Adrenal gland (tissue), 5 donors: ENCODE results near the gene LSAMP.

Experiments
- CTCF ChIP-seq, 6 experiments: fragments of 450-650 bp in 4 of 6; fragments of 200-600 bp in 2 of 6; sonication (generic) in 1 of 6; IDR thresholded peaks; 1 replicate in 5 of 6; 2 replicates in 1 of 6; pipeline versions ENCODE4 v1.5.1 to v1.8.0; 2016 to 2021; ENCODE audit warnings: antibody characterized with exemption in 6 of 6, mild to moderate bottlenecking in 2 of 6, moderate library complexity in 1 of 6
- POLR2A ChIP-seq, 2 donors: fragments of 450-650 bp; IDR thresholded peaks; one replicate each; pipeline ENCODE4 v1.6.1; 2017; ENCODE audit warnings: antibody characterized with exemption in 2 of 2, mild to moderate bottlenecking in 2 of 2, moderate library complexity in 1 of 2
- donor health status: DM: no; HTN: no; CAD: no.

GRCh38 chr3:116058844-116059243, 386.4 kb downstream of the LSAMP start:
- TF ChIP-seq CTCF (IDR thresholded peaks at IDR 0.05) (no peak), POLR2A (IDR thresholded peaks at IDR 0.05) (no peak)
